C4-2B (cell line): ENCODE data around the gene ACBD3.

Experiments used
- H3K27ac ChIP-seq: fragments of 450-650 bp; 2 replicates; pipeline ENCODE4 v1.5.1; 2017
- ZFX ChIP-seq: fragments of 450-650 bp; IDR thresholded peaks from 2 replicates; pipeline ENCODE4 v1.6.1; 2017
- TF ChIP-seq, protein P1 (sequence below): fragments of 450-650 bp; conservative IDR thresholded peaks from 2 replicates; pipeline ENCODE4 v1.5.1; 2017; ENCODE audit warnings: mild to moderate bottlenecking

The ACBD3 gene

GRCh38 chr1:226199971-226200370, 13.4 kb upstream of the ACBD3 start:
- TF ChIP-seq ZFX: no peak
- TF ChIP-seq, protein P1, sequence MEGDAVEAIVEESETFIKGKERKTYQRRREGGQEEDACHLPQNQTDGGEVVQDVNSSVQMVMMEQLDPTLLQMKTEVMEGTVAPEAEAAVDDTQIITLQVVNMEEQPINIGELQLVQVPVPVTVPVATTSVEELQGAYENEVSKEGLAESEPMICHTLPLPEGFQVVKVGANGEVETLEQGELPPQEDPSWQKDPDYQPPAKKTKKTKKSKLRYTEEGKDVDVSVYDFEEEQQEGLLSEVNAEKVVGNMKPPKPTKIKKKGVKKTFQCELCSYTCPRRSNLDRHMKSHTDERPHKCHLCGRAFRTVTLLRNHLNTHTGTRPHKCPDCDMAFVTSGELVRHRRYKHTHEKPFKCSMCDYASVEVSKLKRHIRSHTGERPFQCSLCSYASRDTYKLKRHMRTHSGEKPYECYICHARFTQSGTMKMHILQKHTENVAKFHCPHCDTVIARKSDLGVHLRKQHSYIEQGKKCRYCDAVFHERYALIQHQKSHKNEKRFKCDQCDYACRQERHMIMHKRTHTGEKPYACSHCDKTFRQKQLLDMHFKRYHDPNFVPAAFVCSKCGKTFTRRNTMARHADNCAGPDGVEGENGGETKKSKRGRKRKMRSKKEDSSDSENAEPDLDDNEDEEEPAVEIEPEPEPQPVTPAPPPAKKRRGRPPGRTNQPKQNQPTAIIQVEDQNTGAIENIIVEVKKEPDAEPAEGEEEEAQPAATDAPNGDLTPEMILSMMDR: no peak
- no peak overlapping the region for H3K27ac ChIP-seq

DNA sequence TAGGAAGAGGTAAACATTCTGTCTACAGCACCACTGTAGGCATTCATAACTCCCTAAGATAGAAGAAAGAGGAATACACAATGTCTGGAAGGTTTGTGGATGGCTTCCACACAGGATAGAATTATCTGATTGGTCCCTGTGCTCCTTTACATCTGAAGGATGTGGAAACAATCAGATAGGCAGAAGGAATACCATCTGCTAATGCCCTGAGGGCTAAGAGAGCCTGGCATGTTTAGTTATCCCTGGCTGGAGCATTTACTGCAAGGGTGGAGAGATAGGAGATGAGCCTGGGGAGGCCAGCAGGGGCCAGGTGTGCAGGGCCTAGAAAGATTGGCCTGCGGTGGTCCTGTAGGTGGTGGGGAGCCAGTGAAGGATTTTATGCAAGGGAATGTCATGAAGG, 8.6 kb upstream of the ACBD3 start:
- TF ChIP-seq, protein P1: no peak
- TF ChIP-seq ZFX: no peak
- H3K27ac ChIP-seq: no peak overlapping the region

DNA sequence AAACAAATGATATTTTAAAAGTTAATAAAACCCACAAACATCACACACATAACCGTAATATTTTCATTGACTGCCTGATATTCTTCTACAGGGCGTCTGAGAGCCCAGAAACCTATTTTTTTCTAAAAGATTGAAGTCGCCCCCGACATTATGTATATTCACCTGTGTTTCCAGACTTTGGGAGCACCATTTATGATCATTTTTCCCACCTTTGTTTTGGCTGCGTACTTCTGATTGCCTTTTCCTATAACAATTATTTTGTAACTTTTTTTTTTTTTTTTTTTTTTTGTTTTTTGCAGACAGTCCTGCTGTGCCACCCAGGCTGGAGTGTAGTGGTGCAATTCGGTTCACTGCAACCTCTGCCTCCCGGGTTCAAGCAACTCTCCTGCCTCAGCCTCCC, 839 bp upstream of the ACBD3 start:
- peak overlapping the region; percentile 83 for H3K27ac ChIP-seq
- no peak for TF ChIP-seq ZFX
- TF ChIP-seq, protein P1: no peak

GRCh38 chr1:226187019-226187322, 430 bp upstream of the ACBD3 start:
- peak overlapping the region; percentile 83 for H3K27ac ChIP-seq
- TF ChIP-seq, protein P1: no peak
- no peak for TF ChIP-seq ZFX

DNA sequence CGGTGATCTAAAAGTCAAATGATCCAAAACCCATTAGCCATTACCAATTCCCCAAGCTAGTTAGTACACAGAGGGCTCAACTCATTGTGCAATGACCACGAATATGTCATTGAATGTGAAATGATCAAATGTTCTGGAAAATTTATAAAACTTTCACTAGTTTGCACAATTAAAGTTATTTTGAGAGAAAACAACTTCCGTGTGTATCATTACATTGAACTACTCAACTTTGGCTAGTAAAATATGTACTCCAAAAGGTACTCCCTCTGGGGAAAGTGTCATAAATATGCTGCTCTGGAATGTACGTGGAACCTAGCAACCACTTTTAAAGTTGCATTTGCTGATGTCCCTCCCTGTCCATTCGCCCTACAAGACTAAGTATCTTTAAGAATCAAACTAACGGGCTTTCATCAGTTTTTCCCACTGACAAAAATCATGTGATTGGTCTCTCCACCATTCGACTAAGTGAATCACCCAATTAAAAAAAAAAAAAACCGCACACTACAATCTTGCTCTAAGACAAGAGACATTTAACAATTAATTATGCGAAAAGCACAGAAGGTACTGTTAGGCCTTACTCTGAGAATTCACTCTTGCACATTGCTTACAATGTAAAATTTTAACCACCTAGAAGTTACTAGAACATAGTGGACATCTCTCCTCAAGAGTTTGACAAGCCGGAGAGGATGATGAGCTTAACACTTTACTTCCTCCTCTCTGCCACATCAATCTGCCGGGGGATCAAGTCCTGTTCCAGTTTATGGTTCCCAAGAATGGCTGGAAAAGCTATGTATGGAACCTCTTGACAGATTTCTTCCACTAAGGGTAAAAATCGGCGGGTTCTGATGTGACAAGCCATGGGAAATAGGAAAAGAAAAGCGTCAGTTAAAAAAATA, 1.2 kb downstream of the ACBD3 start:
- TF ChIP-seq, protein P1: no peak
- no peak for TF ChIP-seq ZFX
- H3K27ac ChIP-seq: peak overlapping the region; percentile 83

GRCh38 chr1:226181996-226182714, 4.4 kb downstream of the ACBD3 start:
- TF ChIP-seq, protein P1: peak; percentile 76
- TF ChIP-seq ZFX: no peak
- no peak overlapping the region for H3K27ac ChIP-seq

DNA sequence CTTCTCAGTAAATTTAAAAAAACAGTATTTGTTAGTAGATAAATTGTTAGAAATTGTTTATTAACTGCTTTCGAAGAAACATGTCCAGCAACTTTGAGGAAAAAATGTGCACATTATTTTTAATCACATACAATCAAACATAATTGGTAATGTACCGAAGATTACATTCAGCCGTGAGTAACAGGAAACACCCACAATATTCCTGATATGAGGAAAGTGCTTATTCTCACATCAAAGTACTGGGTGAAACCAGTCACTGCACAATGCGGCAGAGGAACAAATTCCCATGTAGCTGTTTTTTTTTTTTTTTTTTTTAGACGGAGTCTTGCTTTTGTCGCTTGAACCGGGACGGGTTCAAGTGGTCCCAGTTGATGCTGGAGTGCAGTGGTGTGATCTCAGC, 9.7 kb downstream of the ACBD3 start:
- no peak for TF ChIP-seq ZFX
- TF ChIP-seq, protein P1: no peak
- no peak overlapping the region for H3K27ac ChIP-seq
